NB4 (cell line): Measurements from ENCODE around the gene HOXA4.

Experiments
- DNase-seq: peaks from one replicate; pipeline ENCODE4 v3.0.0; 2010; ENCODE audit warnings: low read depth
- H3K4me3 ChIP-seq: one replicate; pipeline ENCODE4 v1.5.1; 2011; ENCODE audit warnings: mild to moderate bottlenecking, low read depth, low read length, moderate library complexity
- CTCF ChIP-seq: IDR thresholded peaks from one replicate; pipeline ENCODE4 v1.5.1; 2012; ENCODE audit warnings: low read depth, low read length
- MAX ChIP-seq: IDR thresholded peaks from 2 replicates; pipeline ENCODE4 v1.6.1; 2011; ENCODE audit warnings: low read depth, low read length
- MYC ChIP-seq: IDR thresholded peaks from 2 replicates; pipeline ENCODE4 v1.6.1; 2011; ENCODE audit warnings: low read depth, low read length
- POLR2A ChIP-seq: IDR thresholded peaks from 2 replicates; pipeline ENCODE4 v1.6.1; 2011; ENCODE audit warnings: mild to moderate bottlenecking; ENCODE audit not compliant: insufficient read length; ENCODE audit errors: extremely low read depth

HOXA4 gene

GRCh38 chr7:27097686-27098577, 32.6 kb downstream of the HOXA4 start:
- no peak overlapping the region for H3K4me3 ChIP-seq
- TF ChIP-seq POLR2A, result no peak
- no peak for DNase-seq

- DNase-seq, result peak; percentile 70
- TF ChIP-seq POLR2A (peak; percentile 29), MYC (peak; percentile 30; the same call in 1 of the 2 replicates), MAX (peak; percentile 53), CTCF (no peak)
- H3K4me3 ChIP-seq, result peak overlapping the region; percentile 82
Measured at GRCh38 chr7:27096768-27097514, 33.6 kb downstream of the HOXA4 start.

- peak; percentile 98 for DNase-seq
- H3K4me3 ChIP-seq, result peak within 1 kb of the TSS; percentile 82
- TF ChIP-seq CTCF, result no peak
- peak; percentile 58 for TF ChIP-seq MYC
- peak; percentile 90 for TF ChIP-seq MAX
- TF ChIP-seq POLR2A, result peak; percentile 35
Measured at GRCh38 chr7:27095897-27096767, 34.4 kb downstream of the HOXA4 start, which contains the start of gene HOXA1. HOXA1 (minus strand) TSS chr7:27096000; CDS start chr7:27095912, 88 bp downstream.

GRCh38 chr7:27095050-27095896, 35.3 kb downstream of the HOXA4 start:
- peak overlapping the region; percentile 82 for H3K4me3 ChIP-seq
- DNase-seq, result peak; percentile 77

GRCh38 chr7:27094304-27095049, 36.1 kb downstream of the HOXA4 start:
- peak overlapping the region; percentile 82 for H3K4me3 ChIP-seq
- TF ChIP-seq CTCF (no peak), MAX (no peak), MYC (no peak), POLR2A (no peak)
- DNase-seq, result no peak

More at GRCh38 chr7:27095050-27095896, 35.3 kb downstream of the HOXA4 start:
- TF ChIP-seq MYC, result no peak
- TF ChIP-seq CTCF, result no peak
